Vagina (tissue), 2 donors: ENCODE data around the gene CBFA2T3. TPM values are rescaled to one million over a fixed set of nuclear protein-coding genes. Genes with fewer than 3 reads are reported as not detected.

ENCODE experiments used
- DNase-seq, 2 donors: peaks; one replicate each; pipeline ENCODE4 v3.0.0-alpha.2; 2017; ENCODE audit errors: extremely low spot score in 2 of 2
- H3K27ac ChIP-seq: fragments of 200-600 bp; sonication (generic); one replicate; pipeline ENCODE4 v1.5.1; 2019
- H3K27me3 ChIP-seq: fragments of 200-600 bp; sonication (generic); one replicate; pipeline ENCODE4 v1.5.1; 2019
- H3K36me3 ChIP-seq, 2 donors: fragments of 200-600 bp; sonication (generic); one replicate each; pipeline ENCODE4 v1.5.1; 2017 to 2019
- H3K4me1 ChIP-seq: fragments of 200-600 bp; sonication (generic); one replicate; pipeline ENCODE4 v1.5.1; 2019
- H3K4me3 ChIP-seq, 2 donors: fragments of 200-600 bp; sonication (generic); 1 replicate in 1 of 2; 2 replicates in 1 of 2; pipeline ENCODE4 v1.5.1; 2016 to 2019
- H3K9me3 ChIP-seq: fragments of 200-600 bp; sonication (generic); one replicate; pipeline ENCODE4 v1.5.1; 2019
- CTCF ChIP-seq, 3 experiments: fragments of 450-650 bp in 2 of 3; fragments of 200-600 bp in 1 of 3; sonication (generic) in 1 of 3; IDR thresholded peaks; one replicate each; pipeline ENCODE4 v1.5.1; 2017 to 2019; ENCODE audit warnings: antibody characterized with exemption in 3 of 3, mild to moderate bottlenecking in 2 of 3, moderate library complexity in 2 of 3
- POLR2A ChIP-seq, 2 donors: fragments of 450-650 bp; IDR thresholded peaks; one replicate each; pipeline ENCODE4 v1.6.1; 2017; ENCODE audit warnings: antibody characterized with exemption in 2 of 2, mild to moderate bottlenecking in 2 of 2, moderate library complexity in 2 of 2
- POLR2AphosphoS5 ChIP-seq, 2 donors: sonication (generic); formaldehyde crosslinking; IDR thresholded peaks; one replicate each; pipeline ENCODE4 v1.9.0; 2017; ENCODE audit warnings: antibody characterized with exemption in 2 of 2, mild to moderate bottlenecking in 2 of 2, low read depth in 1 of 2; ENCODE audit not compliant: insufficient read depth in 1 of 2
- intact Hi-C: fragments of 100-400 bp; cut with DNase I; formaldehyde crosslinking; loops from one replicate; pipeline ENCODE4 v1.15.1; 2023
- total RNA-seq: library from RNA; depleted of rRNA; stranded (reverse); fragments of >200 nt; gene quantifications from one replicate; pipeline ENCODE4 v1.2.3, GENCODE V29; 2016

The CBFA2T3 gene
- total RNA-seq, 1 donor from 2014 or later = 2.7 TPM

GRCh38 chr16:89023621-89024511 is 46.9 kb upstream of the CBFA2T3 start:
- no peak overlapping the region for H3K27ac ChIP-seq
- TF ChIP-seq CTCF (IDR thresholded peaks at IDR 0.05) = no peak
- no peak for DNase-seq
- no peaks in the 10 kb centered on the region for H3K9me3 ChIP-seq
- no peak overlapping the region for H3K4me3 ChIP-seq
- no peaks in the 10 kb centered on the region for H3K27me3 ChIP-seq
- H3K4me1 ChIP-seq = no peaks in the 10 kb centered on the region
- H3K36me3 ChIP-seq = no peaks in the 10 kb centered on the region
- intact Hi-C loops = no loop called here

GRCh38 chr16:89023151-89023551 is 46.1 kb upstream of the CBFA2T3 start:
- Histone ChIP-seq H3K36me3 (no peaks in the 10 kb centered on the region), H3K27me3 (no peaks in the 10 kb centered on the region), H3K4me3 (no peak overlapping the region), H3K27ac (no peak overlapping the region), H3K4me1 (no peaks in the 10 kb centered on the region), H3K9me3 (no peaks in the 10 kb centered on the region)
- intact Hi-C loops = no loop called here
- no peak for DNase-seq
- TF ChIP-seq POLR2AphosphoS5 (IDR thresholded peaks at IDR 0.05; ENCODE audit: insufficient read depth in 1 of 2, low read depth in 1 of 2) (no peak), CTCF (IDR thresholded peaks at IDR 0.05) (no peak), POLR2A (IDR thresholded peaks at IDR 0.05) (no peak)

GRCh38 chr16:89022051-89022836 is 45.2 kb upstream of the CBFA2T3 start:
- no peaks in the 10 kb centered on the region for H3K9me3 ChIP-seq
- no peaks in the 10 kb centered on the region for H3K4me1 ChIP-seq
- no peak for DNase-seq
- no peak overlapping the region for H3K27ac ChIP-seq
- TF ChIP-seq POLR2A (IDR thresholded peaks at IDR 0.05) (no peak), CTCF (IDR thresholded peaks at IDR 0.05) (no peak), POLR2AphosphoS5 (IDR thresholded peaks at IDR 0.05; ENCODE audit: insufficient read depth in 1 of 2, low read depth in 1 of 2) (no peak)
- H3K27me3 ChIP-seq = no peaks in the 10 kb centered on the region
- no peak overlapping the region for H3K4me3 ChIP-seq
- intact Hi-C loops = no loop called here
- no peaks in the 10 kb centered on the region for H3K36me3 ChIP-seq

GRCh38 chr16:89020925-89021595 is 44.1 kb upstream of the CBFA2T3 start:
- H3K4me3 ChIP-seq = no peak overlapping the region
- no peak for DNase-seq
- intact Hi-C loops = no loop called here
- no peaks in the 10 kb centered on the region for H3K36me3 ChIP-seq
- TF ChIP-seq CTCF (IDR thresholded peaks at IDR 0.05) (no peak), POLR2AphosphoS5 (IDR thresholded peaks at IDR 0.05; ENCODE audit: insufficient read depth in 1 of 2, low read depth in 1 of 2) (no peak), POLR2A (IDR thresholded peaks at IDR 0.05) (no peak)
- no peaks in the 10 kb centered on the region for H3K9me3 ChIP-seq
- H3K27ac ChIP-seq = no peak overlapping the region
- no peaks in the 10 kb centered on the region for H3K27me3 ChIP-seq
- H3K4me1 ChIP-seq = no peaks in the 10 kb centered on the region
